SK-N-MC (cell line): ENCODE results near the gene SERTM2.

Source experiments
- EZH2 ChIP-seq: fragments of 200-600 bp; sonication (generic); IDR thresholded peaks from one replicate; pipeline ENCODE4 v1.6.1; 2017; ENCODE audit warnings: antibody characterized with exemption
- POLR2AphosphoS5 ChIP-seq: IDR thresholded peaks from 2 replicates; pipeline ENCODE4 v1.6.1; 2012; ENCODE audit warnings: mild to moderate bottlenecking, low read depth, low read length, borderline replicate concordance

GRCh38 chrX:111560801-111561200, 49.4 kb downstream of the SERTM2 start:
- TF ChIP-seq POLR2AphosphoS5: no peak
- no peak for TF ChIP-seq EZH2
